ENCODE measurements around the gene RNF145.

The RNF145 gene

DNA sequence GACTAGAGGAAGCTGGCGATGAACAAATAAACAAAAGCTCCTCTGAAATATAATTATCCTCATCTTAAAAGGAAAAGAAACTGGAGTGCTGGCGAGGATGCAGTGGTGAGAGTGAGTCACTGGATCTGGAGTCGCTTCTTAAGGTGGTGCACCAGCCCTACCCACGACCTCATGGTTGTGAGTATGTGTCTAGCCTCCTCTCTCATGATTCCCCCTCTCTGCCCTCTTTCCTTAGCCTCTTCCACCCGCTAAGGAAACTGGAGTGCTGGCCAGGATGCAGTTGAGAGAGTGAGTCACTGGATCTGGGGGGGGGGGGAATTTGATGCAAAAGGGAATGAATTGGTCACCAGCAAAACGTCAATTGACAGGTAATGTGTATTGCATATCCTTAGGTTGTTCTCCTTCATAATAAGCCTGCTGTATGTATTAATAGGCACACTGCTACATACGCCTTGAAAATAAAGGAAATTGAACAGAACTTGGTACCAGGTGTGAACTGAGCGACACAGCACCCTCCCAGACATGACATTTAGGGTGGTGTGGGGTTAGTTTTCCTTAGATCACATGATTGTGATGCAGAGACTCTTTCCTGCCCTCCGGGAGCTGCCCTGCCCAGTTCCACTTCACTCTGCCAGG is 73.3 kb downstream of the RNF145 start:
- POLR2A ChIA-PET, result no interaction called here
- CTCF ChIA-PET, result interaction anchor here (0.6 kb wide), 1 partner anchor 36 kb away, joined by 4 read pairs; the partner anchor contains the start of gene EBF1
- TF ChIP-seq BHLHE40 (IDR thresholded peaks at IDR 0.05; ENCODE audit: borderline replicate concordance), result no peak
- TF ChIP-seq FOXK2 (IDR thresholded peaks at IDR 0.05), result no peak
- TF ChIP-seq ELF4 (IDR thresholded peaks at IDR 0.05), result no peak
- TF ChIP-seq ZNF384 (IDR thresholded peaks at IDR 0.05), result no peak
- TF ChIP-seq FOXA1 (IDR thresholded peaks at IDR 0.05), result no peak
- no peak for TF ChIP-seq SP1 (IDR thresholded peaks at IDR 0.05)
- TF ChIP-seq L3MBTL2 (conservative IDR thresholded peaks at IDR 0.05), result no peak
- TF ChIP-seq PKNOX1 (IDR thresholded peaks at IDR 0.05), result no peak
- TF ChIP-seq ARNT (IDR thresholded peaks at IDR 0.05), result no peak
- no peak for TF ChIP-seq SUZ12 (IDR thresholded peaks at IDR 0.05)
- TF ChIP-seq NFRKB (IDR thresholded peaks at IDR 0.05), result no peak
- no peak for TF ChIP-seq TARDBP (IDR thresholded peaks at IDR 0.05)
- no peak for DNase-seq (ENCODE audit: extremely low spot score)

GRCh38 chr5:159133041-159133741 is 76.2 kb downstream of the RNF145 start:
- CTCF ChIA-PET, result interaction anchor here (0.6 to 2.1 kb wide), 14 partner anchors 11 to 1389 kb away, joined by 3 to 14 read pairs (median 4); no protein-coding TSS in a partner anchor
- TF ChIP-seq NFRKB (IDR thresholded peaks at IDR 0.05) (no peak), L3MBTL2 (conservative IDR thresholded peaks at IDR 0.05) (no peak), FOXM1 (IDR thresholded peaks at IDR 0.05; ENCODE audit: borderline replicate concordance) (no peak), LEF1 (IDR thresholded peaks at IDR 0.05; ENCODE audit: borderline replicate concordance) (no peak), SUZ12 (IDR thresholded peaks at IDR 0.05) (no peak), ZNF384 (IDR thresholded peaks at IDR 0.05) (no peak), ARNT (IDR thresholded peaks at IDR 0.05) (no peak), CTBP1 (IDR thresholded peaks at IDR 0.05; ENCODE audit: borderline replicate concordance) (no peak)
- DNase-seq (ENCODE audit: extremely low spot score), result peak; percentile 59
- POLR2A ChIA-PET, result no interaction called here

- TF ChIP-seq ELF4 (IDR thresholded peaks at IDR 0.05), result no peak
- TF ChIP-seq SUZ12 (IDR thresholded peaks at IDR 0.05), result no peak
- TF ChIP-seq FOXK2 (IDR thresholded peaks at IDR 0.05), result no peak
- no peak for TF ChIP-seq FOXM1 (IDR thresholded peaks at IDR 0.05; ENCODE audit: borderline replicate concordance)
- no peak for DNase-seq (ENCODE audit: extremely low spot score)
- POLR2A ChIA-PET, result no interaction called here
- CTCF ChIA-PET, result interaction anchor here (0.6 to 2.1 kb wide), 16 partner anchors 11 to 1388 kb away, joined by 3 to 14 read pairs (median 4); no protein-coding TSS in a partner anchor
Observed at GRCh38 chr5:159132429-159133040, 76.8 kb downstream of the RNF145 start.

- POLR2A ChIA-PET, result no interaction called here
- no peak for DNase-seq (ENCODE audit: extremely low spot score)
- CTCF ChIA-PET, result interaction anchor here (0.6 to 2.1 kb wide), 8 partner anchors 10 to 1315 kb away, joined by 3 to 14 read pairs (median 4); no protein-coding TSS in a partner anchor
- TF ChIP-seq SP1 (IDR thresholded peaks at IDR 0.05), result no peak
- TF ChIP-seq SUZ12 (IDR thresholded peaks at IDR 0.05), result no peak
- TF ChIP-seq BHLHE40 (IDR thresholded peaks at IDR 0.05; ENCODE audit: borderline replicate concordance), result no peak
- TF ChIP-seq ELF4 (IDR thresholded peaks at IDR 0.05), result no peak
- TF ChIP-seq CTBP1 (IDR thresholded peaks at IDR 0.05; ENCODE audit: borderline replicate concordance), result no peak
Observed at GRCh38 chr5:159131951-159132350, 77.4 kb downstream of the RNF145 start.

GRCh38 chr5:159130871-159131270 is 78.5 kb downstream of the RNF145 start:
- TF ChIP-seq L3MBTL2 (conservative IDR thresholded peaks at IDR 0.05), result no peak
- TF ChIP-seq SP1 (IDR thresholded peaks at IDR 0.05), result no peak
- DNase-seq (ENCODE audit: extremely low spot score), result no peak
- ChIA-PET CTCF (no interaction called here), POLR2A (no interaction called here)

GRCh38 chr5:159128070-159128541 is 81.2 kb downstream of the RNF145 start:
- ChIA-PET CTCF (no interaction called here), POLR2A (no interaction called here)
- TF ChIP-seq SUZ12 (IDR thresholded peaks at IDR 0.05), result no peak
- TF ChIP-seq HDGF (IDR thresholded peaks at IDR 0.05; ENCODE audit: borderline replicate concordance), result no peak
- no peak for TF ChIP-seq LEF1 (IDR thresholded peaks at IDR 0.05; ENCODE audit: borderline replicate concordance)
- TF ChIP-seq SP1 (IDR thresholded peaks at IDR 0.05), result no peak
- TF ChIP-seq ELF4 (IDR thresholded peaks at IDR 0.05), result no peak
- TF ChIP-seq ZNF384 (IDR thresholded peaks at IDR 0.05), result no peak
- TF ChIP-seq L3MBTL2 (conservative IDR thresholded peaks at IDR 0.05), result no peak
- TF ChIP-seq TARDBP (IDR thresholded peaks at IDR 0.05), result no peak
- TF ChIP-seq ARNT (IDR thresholded peaks at IDR 0.05), result no peak
- TF ChIP-seq BHLHE40 (IDR thresholded peaks at IDR 0.05; ENCODE audit: borderline replicate concordance), result no peak
- no peak for TF ChIP-seq CTBP1 (IDR thresholded peaks at IDR 0.05; ENCODE audit: borderline replicate concordance)
- TF ChIP-seq PKNOX1 (IDR thresholded peaks at IDR 0.05), result no peak
- no peak for TF ChIP-seq FOXK2 (IDR thresholded peaks at IDR 0.05)
- no peak for TF ChIP-seq FOXM1 (IDR thresholded peaks at IDR 0.05; ENCODE audit: borderline replicate concordance)
- no peak for DNase-seq (ENCODE audit: extremely low spot score)

DNA sequence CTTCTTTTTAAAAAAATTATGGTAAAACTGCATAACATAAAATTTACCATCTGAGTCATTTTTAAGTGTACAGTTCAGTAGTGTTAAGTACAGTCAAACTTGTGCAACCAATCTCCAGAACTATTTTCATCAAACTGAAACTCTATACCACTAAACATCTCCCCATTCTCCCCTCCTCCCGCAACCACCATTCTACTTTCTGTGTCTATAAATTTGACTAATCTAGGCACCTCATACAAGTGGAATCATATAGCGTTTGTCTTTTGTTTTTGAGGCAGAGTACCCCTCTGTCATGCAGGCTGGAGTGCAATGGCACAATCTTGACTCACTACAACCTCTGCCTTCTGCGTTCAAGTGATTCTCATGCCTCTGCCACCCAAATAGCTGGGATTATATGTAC is 85.7 kb downstream of the RNF145 start:
- no peak for TF ChIP-seq ELF4 (IDR thresholded peaks at IDR 0.05)
- no peak for TF ChIP-seq SP1 (IDR thresholded peaks at IDR 0.05)
- no peak for TF ChIP-seq HDGF (IDR thresholded peaks at IDR 0.05; ENCODE audit: borderline replicate concordance)
- no peak for TF ChIP-seq CTBP1 (IDR thresholded peaks at IDR 0.05; ENCODE audit: borderline replicate concordance)
- TF ChIP-seq ARNT (IDR thresholded peaks at IDR 0.05), result no peak
- no peak for TF ChIP-seq FOXA1 (IDR thresholded peaks at IDR 0.05)
- no peak for TF ChIP-seq BHLHE40 (IDR thresholded peaks at IDR 0.05; ENCODE audit: borderline replicate concordance)
- no peak for TF ChIP-seq ZNF384 (IDR thresholded peaks at IDR 0.05)
- no peak for TF ChIP-seq SUZ12 (IDR thresholded peaks at IDR 0.05)
- no peak for TF ChIP-seq PKNOX1 (IDR thresholded peaks at IDR 0.05)
- TF ChIP-seq NFRKB (IDR thresholded peaks at IDR 0.05), result no peak
- TF ChIP-seq L3MBTL2 (conservative IDR thresholded peaks at IDR 0.05), result no peak
- TF ChIP-seq FOXM1 (IDR thresholded peaks at IDR 0.05; ENCODE audit: borderline replicate concordance), result no peak
- TF ChIP-seq FOXK2 (IDR thresholded peaks at IDR 0.05), result no peak
- ChIA-PET CTCF (no interaction called here), POLR2A (no interaction called here)
- no peak for DNase-seq (ENCODE audit: extremely low spot score)

Measured in HEK293T (cell line).